GM12801 (cell line): ENCODE results near the gene MAN2A1.

Experiments
- TF ChIP-seq, protein P1 (sequence below): IDR thresholded peaks from one replicate; pipeline ENCODE4 v1.5.1; 2011; ENCODE audit warnings: control low read depth; ENCODE audit not compliant: insufficient read length; ENCODE audit errors: extremely low read depth

The MAN2A1 gene

DNA sequence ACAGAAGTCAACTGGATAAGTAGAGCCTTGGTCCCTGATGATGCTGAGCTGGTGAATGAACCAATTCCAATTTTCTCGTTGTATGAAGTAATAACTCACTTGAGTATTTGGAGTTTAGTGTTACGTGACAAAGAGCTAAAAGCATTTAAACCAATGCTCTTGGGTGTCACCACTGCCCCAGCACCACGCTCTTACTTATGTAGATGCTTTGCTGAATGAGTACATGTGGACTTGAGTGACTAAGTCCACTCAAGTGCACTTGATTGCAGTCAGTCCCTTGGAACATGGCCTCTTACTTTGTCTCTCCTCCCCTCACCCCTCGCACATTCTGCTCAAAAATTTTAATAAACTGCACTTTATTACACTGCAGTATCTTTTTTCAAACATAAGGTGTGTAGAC is 184.0 kb downstream of the MAN2A1 start:
- TF ChIP-seq, protein P1, sequence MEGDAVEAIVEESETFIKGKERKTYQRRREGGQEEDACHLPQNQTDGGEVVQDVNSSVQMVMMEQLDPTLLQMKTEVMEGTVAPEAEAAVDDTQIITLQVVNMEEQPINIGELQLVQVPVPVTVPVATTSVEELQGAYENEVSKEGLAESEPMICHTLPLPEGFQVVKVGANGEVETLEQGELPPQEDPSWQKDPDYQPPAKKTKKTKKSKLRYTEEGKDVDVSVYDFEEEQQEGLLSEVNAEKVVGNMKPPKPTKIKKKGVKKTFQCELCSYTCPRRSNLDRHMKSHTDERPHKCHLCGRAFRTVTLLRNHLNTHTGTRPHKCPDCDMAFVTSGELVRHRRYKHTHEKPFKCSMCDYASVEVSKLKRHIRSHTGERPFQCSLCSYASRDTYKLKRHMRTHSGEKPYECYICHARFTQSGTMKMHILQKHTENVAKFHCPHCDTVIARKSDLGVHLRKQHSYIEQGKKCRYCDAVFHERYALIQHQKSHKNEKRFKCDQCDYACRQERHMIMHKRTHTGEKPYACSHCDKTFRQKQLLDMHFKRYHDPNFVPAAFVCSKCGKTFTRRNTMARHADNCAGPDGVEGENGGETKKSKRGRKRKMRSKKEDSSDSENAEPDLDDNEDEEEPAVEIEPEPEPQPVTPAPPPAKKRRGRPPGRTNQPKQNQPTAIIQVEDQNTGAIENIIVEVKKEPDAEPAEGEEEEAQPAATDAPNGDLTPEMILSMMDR: no peak

DNA sequence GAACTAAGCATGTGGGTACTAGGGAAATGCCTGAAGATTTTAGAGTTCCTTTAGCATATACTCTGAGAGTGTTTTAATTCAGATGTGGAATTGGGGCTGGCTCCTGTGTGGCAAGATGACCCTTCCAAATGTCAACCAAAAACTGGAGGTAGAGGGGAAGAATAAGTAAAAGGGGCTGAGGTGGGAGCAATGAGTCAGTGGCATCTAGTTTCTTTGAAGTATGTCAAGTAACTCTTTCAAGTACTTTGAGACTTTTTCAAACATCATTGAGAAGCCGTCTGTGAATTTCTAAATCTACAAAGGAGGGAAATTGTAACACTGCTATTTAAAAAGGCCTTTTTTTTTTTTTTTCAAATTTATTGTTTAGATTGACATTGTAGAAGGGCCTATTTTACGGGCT is 184.4 kb downstream of the MAN2A1 start:
- TF ChIP-seq, protein P1: no peak

DNA sequence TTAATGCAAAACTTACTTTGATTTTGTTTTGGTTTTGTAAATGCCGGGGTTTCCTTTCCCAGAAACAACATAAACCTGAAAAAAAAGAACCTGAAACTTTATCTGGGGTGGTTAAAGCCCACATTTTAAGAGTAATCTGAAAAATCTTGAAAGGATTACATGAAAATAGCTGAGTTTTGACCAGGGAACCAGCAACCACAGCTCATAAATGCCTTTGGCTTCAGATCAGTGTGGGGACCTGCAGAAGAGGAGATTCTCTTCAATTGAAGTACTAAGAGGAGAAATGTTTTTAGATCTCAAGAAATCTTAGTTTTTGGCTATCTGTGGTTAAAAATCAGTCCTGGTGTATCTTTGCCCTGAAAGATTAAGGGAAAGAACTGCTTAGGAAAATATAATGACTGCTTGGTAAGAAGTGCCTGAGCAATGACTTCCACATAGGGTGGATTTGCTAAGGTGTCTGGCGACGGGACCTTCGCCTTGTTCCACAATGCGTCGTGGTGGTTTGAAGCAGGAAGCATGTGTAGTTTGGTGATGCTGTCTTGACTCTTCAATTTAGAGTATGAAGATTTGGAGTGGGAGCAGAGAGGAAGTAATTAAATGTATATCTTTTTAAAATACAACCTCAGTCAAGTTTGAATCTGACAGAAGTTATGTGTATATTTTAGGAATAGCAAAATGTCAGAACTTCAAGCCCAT is 186.5 kb downstream of the MAN2A1 start:
- TF ChIP-seq, protein P1: no peak

GRCh38 chr5:109876941-109877669 is 187.4 kb downstream of the MAN2A1 start:
- TF ChIP-seq, protein P1: no peak

DNA sequence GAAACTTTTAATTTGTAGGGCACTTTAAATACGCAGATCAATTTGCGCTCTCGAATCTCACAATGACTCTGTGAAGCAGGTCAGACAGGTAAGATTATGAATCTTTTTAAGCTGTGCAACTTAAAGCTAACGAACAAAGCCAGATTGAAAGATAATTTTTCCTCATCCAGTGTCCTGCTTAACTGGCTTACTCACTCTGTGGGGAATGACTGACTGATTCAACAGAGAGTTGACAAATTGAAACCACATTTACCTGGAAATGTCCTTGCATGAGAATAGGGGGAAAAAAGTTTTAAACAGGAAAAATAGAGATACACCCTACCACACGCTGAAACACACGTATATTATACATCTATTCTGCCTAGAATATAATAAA is 187.9 kb downstream of the MAN2A1 start:
- TF ChIP-seq, protein P1: no peak

GRCh38 chr5:109878887-109879286 is 189.2 kb downstream of the MAN2A1 start:
- TF ChIP-seq, protein P1: no peak

DNA sequence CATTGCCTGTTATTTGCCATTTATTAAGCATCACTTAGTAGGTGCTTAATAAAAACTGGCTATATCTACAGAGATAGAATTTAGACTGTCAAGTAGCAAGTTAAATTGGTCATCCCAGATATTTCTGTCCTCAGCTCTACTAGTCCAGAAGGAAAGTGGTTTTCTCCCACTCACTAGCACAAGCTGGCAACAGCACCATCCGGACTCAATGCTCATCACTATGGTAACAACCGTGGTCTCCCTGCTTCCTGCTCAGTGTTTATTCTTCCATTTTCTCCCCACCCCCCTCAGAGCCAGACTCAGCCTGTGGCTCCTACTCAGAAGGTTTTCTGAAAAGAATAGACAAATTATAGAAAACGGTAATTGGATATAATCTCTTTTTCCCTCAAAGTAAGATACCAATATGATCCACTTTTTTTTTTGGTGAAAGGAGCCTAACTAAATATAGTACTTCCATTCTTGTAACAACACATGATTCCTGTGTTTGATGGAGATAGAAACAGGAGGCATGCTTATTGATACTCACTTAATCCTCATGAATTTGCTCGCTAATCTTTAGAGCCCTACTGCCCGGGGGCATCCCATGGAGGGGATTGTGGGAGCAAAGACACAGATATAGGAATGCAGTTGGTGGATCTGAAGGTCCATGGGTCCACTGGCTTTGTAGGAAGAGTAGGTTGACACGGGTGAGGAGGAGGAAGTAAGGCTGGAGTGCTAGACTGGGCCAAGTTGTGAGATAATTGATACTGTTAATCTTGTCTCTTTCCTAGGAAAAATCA is 191.4 kb downstream of the MAN2A1 start:
- TF ChIP-seq, protein P1: no peak
